ENCODE results near the gene ECHDC3. TPM values are rescaled to one million over a fixed set of nuclear protein-coding genes. Genes with fewer than 3 reads are reported as not detected.
A peak's percentile ranks its signal among the peaks of the same experiment; 100 is the strongest.

Gene ECHDC3
- total and polyA plus RNA-seq, 12 donors, result 3.8 to 115 (median 40.3) TPM

- no peaks in the 10 kb centered on the region for H3K9me3 ChIP-seq (replicated peaks in 1 of 3)
- no peaks in the 10 kb centered on the region for H3K27me3 ChIP-seq
- 13 to 26% (median 17%) methylated on average over 3 of the region's 3 CpGs for WGBS, 4 donors
- H3K27ac ChIP-seq, result peak overlapping the region; percentile 63 to 91 (median 79)
- no peak overlapping the region for H3K4me3 ChIP-seq
- intact Hi-C loops (cut with DNase I), result loop anchor here in 1 of 2 donors (10.0 kb wide), 1 partner anchor 333 kb away; no protein-coding TSS in a partner anchor
- DNase-seq, result peak; percentile 71 to 93 (median 91)
- H3K36me3 ChIP-seq (replicated peaks in 1 of 2), result peaks cover 0 to 9% of the 10 kb centered on the region in 2 donors
- TF ChIP-seq POLR2A (IDR thresholded peaks at IDR 0.05), result no peak
- TF ChIP-seq, protein P1, sequence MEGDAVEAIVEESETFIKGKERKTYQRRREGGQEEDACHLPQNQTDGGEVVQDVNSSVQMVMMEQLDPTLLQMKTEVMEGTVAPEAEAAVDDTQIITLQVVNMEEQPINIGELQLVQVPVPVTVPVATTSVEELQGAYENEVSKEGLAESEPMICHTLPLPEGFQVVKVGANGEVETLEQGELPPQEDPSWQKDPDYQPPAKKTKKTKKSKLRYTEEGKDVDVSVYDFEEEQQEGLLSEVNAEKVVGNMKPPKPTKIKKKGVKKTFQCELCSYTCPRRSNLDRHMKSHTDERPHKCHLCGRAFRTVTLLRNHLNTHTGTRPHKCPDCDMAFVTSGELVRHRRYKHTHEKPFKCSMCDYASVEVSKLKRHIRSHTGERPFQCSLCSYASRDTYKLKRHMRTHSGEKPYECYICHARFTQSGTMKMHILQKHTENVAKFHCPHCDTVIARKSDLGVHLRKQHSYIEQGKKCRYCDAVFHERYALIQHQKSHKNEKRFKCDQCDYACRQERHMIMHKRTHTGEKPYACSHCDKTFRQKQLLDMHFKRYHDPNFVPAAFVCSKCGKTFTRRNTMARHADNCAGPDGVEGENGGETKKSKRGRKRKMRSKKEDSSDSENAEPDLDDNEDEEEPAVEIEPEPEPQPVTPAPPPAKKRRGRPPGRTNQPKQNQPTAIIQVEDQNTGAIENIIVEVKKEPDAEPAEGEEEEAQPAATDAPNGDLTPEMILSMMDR (IDR thresholded peaks at IDR 0.05), result no peak
- H3K4me1 ChIP-seq (replicated peaks in 1 of 2), result peaks cover 21 to 22% of the 10 kb centered on the region in 2 donors
These were observed 15.3 kb downstream of the ECHDC3 start for GRCh38 chr10:11757454-11757820.

DNA sequence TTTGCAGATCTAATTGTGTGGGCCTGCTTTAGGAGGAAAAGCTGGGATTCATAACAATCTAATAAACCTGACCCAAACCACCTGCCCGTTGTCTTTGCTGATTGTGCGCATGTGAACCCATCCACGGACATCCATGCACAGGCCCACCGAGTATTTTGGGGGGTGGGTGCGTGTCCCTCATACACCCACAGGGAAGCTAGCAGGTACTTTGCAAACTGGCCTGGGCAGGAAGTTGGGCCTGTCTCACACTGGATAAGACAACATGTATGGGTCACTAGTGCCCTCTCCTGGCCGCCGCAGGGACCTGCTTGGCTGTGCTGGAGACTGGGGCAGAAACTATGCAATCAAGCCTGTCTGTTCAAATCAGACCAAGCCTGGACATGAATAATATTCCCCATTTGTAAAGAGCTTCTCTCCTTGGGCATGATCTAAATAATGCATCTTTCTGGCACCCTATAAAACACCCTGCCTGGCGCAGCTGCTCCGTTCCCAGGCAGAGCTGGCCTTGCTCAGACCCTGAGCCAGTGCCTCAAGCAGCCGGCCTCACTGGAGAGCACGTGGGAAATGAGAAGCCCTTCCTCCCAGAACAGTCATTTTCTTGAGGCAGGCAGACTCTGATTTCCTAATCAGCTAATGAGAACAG is 15.8 kb downstream of the ECHDC3 start:
- intact Hi-C loops (cut with DNase I), result loop anchor here in 1 of 2 donors (10.0 kb wide), 1 partner anchor 333 kb away; no protein-coding TSS in a partner anchor
- Histone ChIP-seq H3K27me3 (no peaks in the 10 kb centered on the region), H3K4me3 (no peak overlapping the region), H3K36me3 (replicated peaks in 1 of 2) (peaks cover 0 to 9% of the 10 kb centered on the region in 2 donors), H3K4me1 (replicated peaks in 1 of 2) (peaks cover 21 to 22% of the 10 kb centered on the region in 2 donors), H3K9me3 (replicated peaks in 1 of 3) (no peaks in the 10 kb centered on the region), H3K27ac (peak overlapping the region; percentile 63 to 91 (median 79))
- WGBS, 4 donors, result 23 to 26% (median 24%) methylated on average over 5 to 11 of the region's 11 CpGs
- TF ChIP-seq POLR2A (IDR thresholded peaks at IDR 0.05), result no peak
- TF ChIP-seq, protein P1 (IDR thresholded peaks at IDR 0.05), result peak; percentile 76 to 97 (median 94)
- peak; percentile 87 to 97 (median 93) for DNase-seq

DNA sequence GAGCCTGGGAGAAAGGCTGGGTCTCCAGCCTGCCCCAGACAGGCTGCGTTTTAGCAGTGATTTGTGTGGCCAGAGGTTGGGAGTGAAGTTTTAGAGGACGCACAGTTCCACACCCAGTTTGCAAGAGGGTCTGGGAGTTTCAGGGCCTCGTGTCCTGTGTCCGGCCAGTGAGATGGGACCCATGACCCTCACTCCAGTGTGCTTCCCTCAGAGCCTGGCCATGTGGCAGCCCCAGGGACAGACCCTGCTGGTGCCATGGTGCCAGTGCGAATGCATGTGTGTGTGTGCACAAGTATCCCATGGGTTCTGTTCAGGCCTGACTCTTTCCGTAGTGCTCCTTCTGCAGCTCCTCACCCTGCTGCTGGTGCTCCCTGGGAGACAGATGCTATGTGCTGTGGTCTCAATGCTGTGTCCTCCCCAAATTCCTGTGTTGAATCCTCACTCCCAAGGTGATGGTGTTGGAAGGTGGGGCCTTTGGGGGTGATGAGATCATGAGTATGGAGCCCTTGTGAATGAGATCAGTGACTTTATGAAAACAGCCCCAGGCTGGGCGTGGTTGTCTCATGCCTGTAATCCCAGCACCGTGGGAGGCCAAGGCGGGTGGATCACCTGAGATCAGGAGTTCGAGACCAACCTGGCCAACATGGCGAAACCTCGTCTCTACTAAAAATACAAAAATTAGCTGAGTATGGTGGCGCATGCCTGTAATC is 16.5 kb downstream of the ECHDC3 start:
- no peak overlapping the region for H3K4me3 ChIP-seq
- no peaks in the 10 kb centered on the region for H3K27me3 ChIP-seq
- DNase-seq, result peak in 1 of 7 donors; percentile 22
- no peak for TF ChIP-seq POLR2A (IDR thresholded peaks at IDR 0.05)
- TF ChIP-seq, protein P1 (IDR thresholded peaks at IDR 0.05), result no peak
- 79 to 92% (median 86%) methylated on average over 11 to 13 of the region's 13 CpGs for WGBS, 4 donors
- H3K36me3 ChIP-seq (replicated peaks in 1 of 2), result peaks cover 0 to 11% of the 10 kb centered on the region in 2 donors
- H3K4me1 ChIP-seq (replicated peaks in 1 of 2), result peaks cover 21 to 22% of the 10 kb centered on the region in 2 donors
- peak overlapping the region; percentile 13 to 91 (median 79) for H3K27ac ChIP-seq
- intact Hi-C loops (cut with DNase I), result loop anchor here in 1 of 2 donors (10.0 kb wide), 1 partner anchor 334 kb away; no protein-coding TSS in a partner anchor
- H3K9me3 ChIP-seq (replicated peaks in 1 of 3), result no peaks in the 10 kb centered on the region

DNA sequence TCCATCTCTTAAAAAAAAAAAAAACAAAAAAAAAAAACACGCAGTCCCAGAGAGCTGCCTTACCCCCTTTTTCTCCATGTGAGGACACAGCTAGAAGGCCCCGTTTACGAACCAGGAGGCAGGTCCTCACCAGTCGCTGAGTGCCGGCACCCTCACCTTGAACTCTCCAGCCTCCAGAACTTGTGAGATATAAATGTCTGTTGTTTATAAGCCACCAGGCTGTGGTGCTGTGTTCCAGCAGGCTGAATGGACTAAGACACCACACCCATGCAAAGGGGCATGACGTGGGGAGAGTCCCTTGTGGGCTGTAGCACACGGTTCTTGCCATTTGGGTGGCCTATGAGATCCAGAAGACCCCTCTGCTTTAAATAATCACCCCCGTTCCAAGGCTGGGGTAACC is 17.2 kb downstream of the ECHDC3 start:
- Histone ChIP-seq H3K36me3 (replicated peaks in 1 of 2) (peaks cover 0 to 16% of the 10 kb centered on the region in 2 donors), H3K9me3 (replicated peaks in 1 of 3) (no peaks in the 10 kb centered on the region), H3K4me1 (replicated peaks in 1 of 2) (peaks cover 21 to 22% of the 10 kb centered on the region in 2 donors), H3K27ac (no peak overlapping the region), H3K27me3 (no peaks in the 10 kb centered on the region), H3K4me3 (no peak overlapping the region)
- WGBS, 4 donors, result 66 to 75% (median 70%) methylated on average over 8 of the region's 8 CpGs
- TF ChIP-seq, protein P1 (IDR thresholded peaks at IDR 0.05), result no peak
- TF ChIP-seq POLR2A (IDR thresholded peaks at IDR 0.05), result no peak
- DNase-seq, result peak in 5 of 7 donors; percentile 16 to 63 (median 57)
- intact Hi-C loops (cut with DNase I), result loop anchor here in 1 of 2 donors (10.0 kb wide), 1 partner anchor 335 kb away; no protein-coding TSS in a partner anchor

Data from adrenal gland (tissue), 12 donors.